Astrocyte (in vitro differentiated cells and primary cell): ENCODE measurements around the gene PDE1C. TPM values are rescaled to one million over a fixed set of nuclear protein-coding genes. Genes with fewer than 3 reads are reported as not detected.

Source experiments
- DNase-seq: peaks from one replicate; pipeline ENCODE4 v3.0.0-alpha.2; 2010; ENCODE audit warnings: low read depth
- FAIRE-seq: peaks from 2 replicates; lab custom pipeline; 2011; peaks lifted over from hg19 to GRCh38; lab: Jason Lieb, UNC
- H2AFZ ChIP-seq: 2 replicates; pipeline ENCODE4 v1.6.0; 2012; ENCODE audit warnings: low read depth, low read length, inconsistent platforms
- H3K27ac ChIP-seq: 2 replicates; pipeline ENCODE4 v1.5.1; 2011; ENCODE audit warnings: low read depth, low read length, inconsistent platforms
- H3K27me3 ChIP-seq: 2 replicates; pipeline ENCODE4 v1.6.0; 2011; ENCODE audit warnings: low read length, inconsistent platforms; ENCODE audit not compliant: insufficient read depth
- H3K36me3 ChIP-seq: 2 replicates; pipeline ENCODE4 v1.5.1; 2011; ENCODE audit warnings: low read length, inconsistent platforms; ENCODE audit not compliant: insufficient read depth
- H3K4me1 ChIP-seq: 2 replicates; pipeline ENCODE4 v1.5.1; 2011; ENCODE audit warnings: low read length, inconsistent platforms; ENCODE audit not compliant: insufficient read depth
- H3K4me2 ChIP-seq: 2 replicates; pipeline ENCODE4 v1.6.0; 2012; ENCODE audit warnings: low read length, inconsistent platforms
- H3K4me3 ChIP-seq: 2 replicates; pipeline ENCODE4 v1.5.1; 2011; ENCODE audit warnings: low read depth, mild to moderate bottlenecking, low read length, inconsistent platforms; ENCODE audit not compliant: insufficient read depth
- H3K79me2 ChIP-seq: 2 replicates; pipeline ENCODE4 v1.6.0; 2012; ENCODE audit warnings: mild to moderate bottlenecking, low read length, inconsistent platforms; ENCODE audit not compliant: insufficient read depth
- H3K9ac ChIP-seq: 2 replicates; pipeline ENCODE4 v1.6.0; 2012; ENCODE audit warnings: mild to moderate bottlenecking, low read length, inconsistent platforms
- H3K9me3 ChIP-seq: 2 replicates; pipeline ENCODE4 v1.5.1; 2012; ENCODE audit warnings: low read depth, mild to moderate bottlenecking, low read length, inconsistent platforms; ENCODE audit not compliant: insufficient read depth
- H4K20me1 ChIP-seq: 2 replicates; pipeline ENCODE4 v1.6.0; 2012; ENCODE audit warnings: low read length, inconsistent platforms; ENCODE audit not compliant: insufficient read depth
- H3K27ac Mint-ChIP-seq: one replicate; pipeline ENCODE4 v1.8.0; 2021; ENCODE audit warnings: mild to moderate bottlenecking, mixed read lengths; ENCODE audit not compliant: unreplicated experiment
- H3K27me3 Mint-ChIP-seq: one replicate; pipeline ENCODE4 v1.8.0; 2021; ENCODE audit warnings: low read depth, mixed read lengths; ENCODE audit not compliant: unreplicated experiment
- H3K36me3 Mint-ChIP-seq: one replicate; pipeline ENCODE4 v1.8.0; 2021; ENCODE audit warnings: low read depth, mixed read lengths; ENCODE audit not compliant: unreplicated experiment
- H3K4me1 Mint-ChIP-seq: one replicate; pipeline ENCODE4 v1.8.0; 2021; ENCODE audit warnings: low read depth, mixed read lengths; ENCODE audit not compliant: unreplicated experiment
- H3K4me3 Mint-ChIP-seq: one replicate; pipeline ENCODE4 v1.8.0; 2021; ENCODE audit warnings: mild to moderate bottlenecking, moderate library complexity, mixed read lengths; ENCODE audit not compliant: unreplicated experiment
- H3K9me3 Mint-ChIP-seq: one replicate; pipeline ENCODE4 v1.8.0; 2021; ENCODE audit warnings: mild to moderate bottlenecking, mixed read lengths; ENCODE audit not compliant: unreplicated experiment
- EZH2 ChIP-seq: IDR thresholded peaks from 2 replicates; pipeline ENCODE4 v1.6.1; 2012; ENCODE audit warnings: mild to moderate bottlenecking, low read length, inconsistent platforms; ENCODE audit not compliant: insufficient read depth
- total RNA-seq: library from RNA; stranded (reverse); gene quantifications from 2 replicates; pipeline ENCODE4 v1.2.1, GENCODE V29; 2021
- TF ChIP-seq, protein P1 (sequence below): IDR thresholded peaks from 2 replicates; pipeline ENCODE4 v1.5.1; 2011; ENCODE audit warnings: low read depth, mild to moderate bottlenecking, inconsistent platforms, low read length, moderate library complexity; ENCODE audit not compliant: insufficient read depth

PDE1C gene
- total RNA-seq, 1 donor from 2014 or later = 31.6 TPM

GRCh38 chr7:31906479-31907171 is 163.6 kb downstream of the PDE1C start:
- no peak overlapping the region for H3K9ac ChIP-seq
- peaks cover 4% of the 10 kb centered on the region for H3K4me1 Mint-ChIP-seq
- H4K20me1 ChIP-seq = peaks cover 5% of the 10 kb centered on the region
- no peak for DNase-seq
- no peak overlapping the region for H3K27ac ChIP-seq
- H3K4me3 Mint-ChIP-seq = no peak overlapping the region
- TF ChIP-seq, protein P1, sequence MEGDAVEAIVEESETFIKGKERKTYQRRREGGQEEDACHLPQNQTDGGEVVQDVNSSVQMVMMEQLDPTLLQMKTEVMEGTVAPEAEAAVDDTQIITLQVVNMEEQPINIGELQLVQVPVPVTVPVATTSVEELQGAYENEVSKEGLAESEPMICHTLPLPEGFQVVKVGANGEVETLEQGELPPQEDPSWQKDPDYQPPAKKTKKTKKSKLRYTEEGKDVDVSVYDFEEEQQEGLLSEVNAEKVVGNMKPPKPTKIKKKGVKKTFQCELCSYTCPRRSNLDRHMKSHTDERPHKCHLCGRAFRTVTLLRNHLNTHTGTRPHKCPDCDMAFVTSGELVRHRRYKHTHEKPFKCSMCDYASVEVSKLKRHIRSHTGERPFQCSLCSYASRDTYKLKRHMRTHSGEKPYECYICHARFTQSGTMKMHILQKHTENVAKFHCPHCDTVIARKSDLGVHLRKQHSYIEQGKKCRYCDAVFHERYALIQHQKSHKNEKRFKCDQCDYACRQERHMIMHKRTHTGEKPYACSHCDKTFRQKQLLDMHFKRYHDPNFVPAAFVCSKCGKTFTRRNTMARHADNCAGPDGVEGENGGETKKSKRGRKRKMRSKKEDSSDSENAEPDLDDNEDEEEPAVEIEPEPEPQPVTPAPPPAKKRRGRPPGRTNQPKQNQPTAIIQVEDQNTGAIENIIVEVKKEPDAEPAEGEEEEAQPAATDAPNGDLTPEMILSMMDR = no peak
- no peak for TF ChIP-seq EZH2
- H3K4me2 ChIP-seq = no peak overlapping the region
- no peaks in the 10 kb centered on the region for H3K27me3 Mint-ChIP-seq
- no peaks in the 10 kb centered on the region for H3K9me3 Mint-ChIP-seq
- H3K36me3 Mint-ChIP-seq = no peaks in the 10 kb centered on the region
- no peak overlapping the region for H2AFZ ChIP-seq
- peaks cover 3% of the 10 kb centered on the region for H3K79me2 ChIP-seq
- no peak for FAIRE-seq
- no peaks in the 10 kb centered on the region for H3K4me1 ChIP-seq
- H3K4me3 ChIP-seq = no peak overlapping the region
- no peaks in the 10 kb centered on the region for H3K36me3 ChIP-seq
- H3K9me3 ChIP-seq = no peaks in the 10 kb centered on the region
- H3K27me3 ChIP-seq = no peaks in the 10 kb centered on the region
- H3K27ac Mint-ChIP-seq = no peak overlapping the region

GRCh38 chr7:31903962-31904361 is 166.2 kb downstream of the PDE1C start:
- H3K4me2 ChIP-seq = no peak overlapping the region
- TF ChIP-seq, protein P1 = no peak
- no peak for TF ChIP-seq EZH2
- H3K36me3 Mint-ChIP-seq = no peaks in the 10 kb centered on the region
- H3K4me1 Mint-ChIP-seq = peaks cover 5% of the 10 kb centered on the region
- no peak for DNase-seq
- no peak overlapping the region for H2AFZ ChIP-seq
- no peaks in the 10 kb centered on the region for H3K36me3 ChIP-seq
- H3K9me3 Mint-ChIP-seq = no peaks in the 10 kb centered on the region
- no peak overlapping the region for H3K9ac ChIP-seq
- H3K27me3 Mint-ChIP-seq = no peaks in the 10 kb centered on the region
- H3K4me3 Mint-ChIP-seq = no peak overlapping the region
- peaks cover 3% of the 10 kb centered on the region for H3K79me2 ChIP-seq
- H4K20me1 ChIP-seq = peaks cover 5% of the 10 kb centered on the region
- H3K4me1 ChIP-seq = no peaks in the 10 kb centered on the region
- H3K27ac ChIP-seq = no peak overlapping the region
- no peak for FAIRE-seq
- no peaks in the 10 kb centered on the region for H3K9me3 ChIP-seq
- H3K4me3 ChIP-seq = no peak overlapping the region
- no peaks in the 10 kb centered on the region for H3K27me3 ChIP-seq
- no peak overlapping the region for H3K27ac Mint-ChIP-seq

GRCh38 chr7:31899356-31899927 is 170.8 kb downstream of the PDE1C start:
- Histone ChIP-seq H3K27me3 (no peaks in the 10 kb centered on the region), H3K79me2 (peaks cover 3% of the 10 kb centered on the region), H2AFZ (no peak overlapping the region), H3K9ac (no peak overlapping the region), H3K9me3 (no peaks in the 10 kb centered on the region), H3K27ac (no peak overlapping the region), H4K20me1 (peaks cover 4% of the 10 kb centered on the region), H3K4me1 (no peaks in the 10 kb centered on the region), H3K4me2 (no peak overlapping the region), H3K36me3 (no peaks in the 10 kb centered on the region), H3K4me3 (no peak overlapping the region)
- H3K4me3 Mint-ChIP-seq = no peak overlapping the region
- no peaks in the 10 kb centered on the region for H3K36me3 Mint-ChIP-seq
- DNase-seq (no peak), FAIRE-seq (no peak)
- no peaks in the 10 kb centered on the region for H3K27me3 Mint-ChIP-seq
- no peaks in the 10 kb centered on the region for H3K9me3 Mint-ChIP-seq
- peaks cover 5% of the 10 kb centered on the region for H3K4me1 Mint-ChIP-seq
- H3K27ac Mint-ChIP-seq = peak overlapping the region; percentile 1
- TF ChIP-seq, protein P1 = no peak
- no peak for TF ChIP-seq EZH2
